ENCODE measurements around the gene CXCL10.

- TF ChIP-seq POLR2A (IDR thresholded peaks at IDR 0.05) (no peak), CTCF (IDR thresholded peaks at IDR 0.05) (no peak)
These were observed 25.4 kb downstream of the CXCL10 start for GRCh38 chr4:75997946-75998345.
